GM23338 (cell line): ENCODE results near the gene PKHD1.

Source experiments
- EZH2 ChIP-seq: fragments of 200-600 bp; sonication (generic); IDR thresholded peaks from one replicate; pipeline ENCODE4 v1.8.0; 2017; ENCODE audit warnings: antibody characterized with exemption, mild to moderate bottlenecking, low read depth; ENCODE audit not compliant: unreplicated experiment
- EZH2phosphoT487 ChIP-seq: fragments of 200-600 bp; sonication (generic); IDR thresholded peaks from one replicate; pipeline ENCODE4 v1.8.1; 2018; ENCODE audit warnings: antibody characterized with exemption; ENCODE audit not compliant: unreplicated experiment
- POLR2AphosphoS5 ChIP-seq: IDR thresholded peaks from 2 replicates; pipeline ENCODE4 v1.6.1; 2016; ENCODE audit warnings: antibody characterized with exemption, low read depth
- STAT1 ChIP-seq: IDR thresholded peaks from one replicate; pipeline ENCODE4 v1.6.1; 2016; ENCODE audit warnings: antibody characterized with exemption; ENCODE audit not compliant: unreplicated experiment
- ZNF331 ChIP-seq: fragments of 250-450 bp; sonication (Bioruptor Pico); IDR thresholded peaks from 2 replicates; pipeline ENCODE4 v1.5.0; 2020; ENCODE audit warnings: low read depth, mild to moderate bottlenecking, moderate library complexity
- TF ChIP-seq, protein P1 (sequence below), 2 experiments: fragments of 200-600 bp in 1 of 2; sonication (generic) in 1 of 2; conservative IDR thresholded peaks; 2 replicates each; pipeline versions ENCODE4 v1.5.1 to v1.6.1; 2016 to 2017; ENCODE audit warnings: antibody characterized with exemption in 2 of 2, low read depth in 2 of 2, mild to moderate bottlenecking in 2 of 2, moderate library complexity in 1 of 2
- TF ChIP-seq, protein P2 (sequence below): IDR thresholded peaks from one replicate; pipeline ENCODE4 v1.6.1; 2018; ENCODE audit warnings: antibody characterized with exemption; ENCODE audit not compliant: unreplicated experiment
- TF ChIP-seq, protein P3 (sequence below): IDR thresholded peaks from 2 replicates; pipeline ENCODE4 v1.6.1; 2016; ENCODE audit warnings: antibody characterized with exemption

DNA sequence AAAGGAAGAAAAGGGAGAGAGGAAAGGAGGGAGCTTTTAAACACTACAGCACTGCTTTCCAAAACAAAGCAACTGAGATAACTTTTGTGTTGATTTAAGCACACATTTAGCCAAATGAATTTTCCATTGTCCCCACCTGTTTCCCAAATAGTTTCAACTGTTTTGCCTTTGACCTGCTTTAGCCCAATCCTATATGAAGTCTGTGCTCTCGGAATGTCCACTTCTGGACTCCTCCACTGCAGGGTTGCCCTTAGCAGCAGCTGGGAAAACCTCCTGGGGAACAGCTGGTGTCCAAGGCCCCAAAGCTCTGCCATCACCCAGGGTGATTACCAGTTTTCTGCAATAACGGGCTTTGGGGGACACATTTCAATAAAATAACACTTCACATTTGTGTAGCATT is 44.9 kb upstream of the PKHD1 start:
- TF ChIP-seq EZH2 (no peak), POLR2AphosphoS5 (no peak), ZNF331 (CRISPR knock-in tag) (no peak), EZH2phosphoT487 (no peak), STAT1 (no peak)
- TF ChIP-seq, protein P1, sequence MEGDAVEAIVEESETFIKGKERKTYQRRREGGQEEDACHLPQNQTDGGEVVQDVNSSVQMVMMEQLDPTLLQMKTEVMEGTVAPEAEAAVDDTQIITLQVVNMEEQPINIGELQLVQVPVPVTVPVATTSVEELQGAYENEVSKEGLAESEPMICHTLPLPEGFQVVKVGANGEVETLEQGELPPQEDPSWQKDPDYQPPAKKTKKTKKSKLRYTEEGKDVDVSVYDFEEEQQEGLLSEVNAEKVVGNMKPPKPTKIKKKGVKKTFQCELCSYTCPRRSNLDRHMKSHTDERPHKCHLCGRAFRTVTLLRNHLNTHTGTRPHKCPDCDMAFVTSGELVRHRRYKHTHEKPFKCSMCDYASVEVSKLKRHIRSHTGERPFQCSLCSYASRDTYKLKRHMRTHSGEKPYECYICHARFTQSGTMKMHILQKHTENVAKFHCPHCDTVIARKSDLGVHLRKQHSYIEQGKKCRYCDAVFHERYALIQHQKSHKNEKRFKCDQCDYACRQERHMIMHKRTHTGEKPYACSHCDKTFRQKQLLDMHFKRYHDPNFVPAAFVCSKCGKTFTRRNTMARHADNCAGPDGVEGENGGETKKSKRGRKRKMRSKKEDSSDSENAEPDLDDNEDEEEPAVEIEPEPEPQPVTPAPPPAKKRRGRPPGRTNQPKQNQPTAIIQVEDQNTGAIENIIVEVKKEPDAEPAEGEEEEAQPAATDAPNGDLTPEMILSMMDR (conservative IDR thresholded peaks at IDR 0.05; ENCODE audit: low read depth in 2 of 2), result no peak
- TF ChIP-seq, protein P2, sequence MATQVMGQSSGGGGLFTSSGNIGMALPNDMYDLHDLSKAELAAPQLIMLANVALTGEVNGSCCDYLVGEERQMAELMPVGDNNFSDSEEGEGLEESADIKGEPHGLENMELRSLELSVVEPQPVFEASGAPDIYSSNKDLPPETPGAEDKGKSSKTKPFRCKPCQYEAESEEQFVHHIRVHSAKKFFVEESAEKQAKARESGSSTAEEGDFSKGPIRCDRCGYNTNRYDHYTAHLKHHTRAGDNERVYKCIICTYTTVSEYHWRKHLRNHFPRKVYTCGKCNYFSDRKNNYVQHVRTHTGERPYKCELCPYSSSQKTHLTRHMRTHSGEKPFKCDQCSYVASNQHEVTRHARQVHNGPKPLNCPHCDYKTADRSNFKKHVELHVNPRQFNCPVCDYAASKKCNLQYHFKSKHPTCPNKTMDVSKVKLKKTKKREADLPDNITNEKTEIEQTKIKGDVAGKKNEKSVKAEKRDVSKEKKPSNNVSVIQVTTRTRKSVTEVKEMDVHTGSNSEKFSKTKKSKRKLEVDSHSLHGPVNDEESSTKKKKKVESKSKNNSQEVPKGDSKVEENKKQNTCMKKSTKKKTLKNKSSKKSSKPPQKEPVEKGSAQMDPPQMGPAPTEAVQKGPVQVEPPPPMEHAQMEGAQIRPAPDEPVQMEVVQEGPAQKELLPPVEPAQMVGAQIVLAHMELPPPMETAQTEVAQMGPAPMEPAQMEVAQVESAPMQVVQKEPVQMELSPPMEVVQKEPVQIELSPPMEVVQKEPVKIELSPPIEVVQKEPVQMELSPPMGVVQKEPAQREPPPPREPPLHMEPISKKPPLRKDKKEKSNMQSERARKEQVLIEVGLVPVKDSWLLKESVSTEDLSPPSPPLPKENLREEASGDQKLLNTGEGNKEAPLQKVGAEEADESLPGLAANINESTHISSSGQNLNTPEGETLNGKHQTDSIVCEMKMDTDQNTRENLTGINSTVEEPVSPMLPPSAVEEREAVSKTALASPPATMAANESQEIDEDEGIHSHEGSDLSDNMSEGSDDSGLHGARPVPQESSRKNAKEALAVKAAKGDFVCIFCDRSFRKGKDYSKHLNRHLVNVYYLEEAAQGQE, result no peak
- TF ChIP-seq, protein P3, sequence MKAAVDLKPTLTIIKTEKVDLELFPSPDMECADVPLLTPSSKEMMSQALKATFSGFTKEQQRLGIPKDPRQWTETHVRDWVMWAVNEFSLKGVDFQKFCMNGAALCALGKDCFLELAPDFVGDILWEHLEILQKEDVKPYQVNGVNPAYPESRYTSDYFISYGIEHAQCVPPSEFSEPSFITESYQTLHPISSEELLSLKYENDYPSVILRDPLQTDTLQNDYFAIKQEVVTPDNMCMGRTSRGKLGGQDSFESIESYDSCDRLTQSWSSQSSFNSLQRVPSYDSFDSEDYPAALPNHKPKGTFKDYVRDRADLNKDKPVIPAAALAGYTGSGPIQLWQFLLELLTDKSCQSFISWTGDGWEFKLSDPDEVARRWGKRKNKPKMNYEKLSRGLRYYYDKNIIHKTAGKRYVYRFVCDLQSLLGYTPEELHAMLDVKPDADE, result no peak
